Panc1 (cell line): ENCODE results near the gene TNIK. TPM values are rescaled to one million over a fixed set of nuclear protein-coding genes. Genes with fewer than 3 reads are reported as not detected.

Experiments
- ATAC-seq: fragments of 200-7000 bp; cut with Tn5 transposase; 2 replicates; pipeline ENCODE4 v1.9.1; 2020; ENCODE audit warnings: mild to moderate bottlenecking, moderate library complexity
- BruUV-seq: library from RNA; stranded (reverse); fragments of 400-500 nt; replicated peaks from 2 replicates; lab custom pipeline; 2021; lab: Mats Ljungman, UMichigan
- CTCF ChIA-PET: fragments of 300-600 bp; sonication (Branson Sonifier 250); formaldehyde crosslinking; loops from one replicate; lab custom pipeline; 2022; ENCODE audit warnings: antibody characterized with exemption; lab: Charles Lee
- POLR2A ChIA-PET: fragments of 300-600 bp; sonication (Branson Sonifier 250); formaldehyde crosslinking; loops from one replicate; lab custom pipeline; 2022; ENCODE audit warnings: antibody characterized with exemption; lab: Charles Lee
- DNase-seq: peaks from one replicate; pipeline ENCODE4 v3.0.0-alpha.2; 2010; ENCODE audit warnings: low read depth, low spot score
- H3K27ac ChIP-seq: 2 replicates; pipeline ENCODE4 v1.5.1; 2011; ENCODE audit warnings: mild to moderate bottlenecking, low read length, inconsistent platforms
- H3K27me3 ChIP-seq: fragments of 200-500 bp; sonication (Bioruptor generic); 2 replicates; pipeline ENCODE4 v1.6.0; 2014; ENCODE audit warnings: low read length, inconsistent platforms; ENCODE audit not compliant: control insufficient read depth, insufficient read depth
- H3K36me3 ChIP-seq: fragments of 200-500 bp; sonication (Bioruptor generic); 2 replicates; pipeline ENCODE4 v1.5.1; 2014; ENCODE audit warnings: inconsistent platforms, mild to moderate bottlenecking, low read length, moderate library complexity; ENCODE audit not compliant: control insufficient read depth, insufficient read depth
- H3K4me1 ChIP-seq: 2 replicates; pipeline ENCODE4 v1.5.1; 2011; ENCODE audit warnings: inconsistent platforms, mild to moderate bottlenecking, low read length, moderate library complexity; ENCODE audit not compliant: control insufficient read depth, insufficient read depth
- H3K4me3 ChIP-seq, 2 experiments: 2 replicates each; pipeline ENCODE4 v1.5.1; 2011 to 2012; ENCODE audit warnings: low read depth in 2 of 2, low read length in 2 of 2, mild to moderate bottlenecking in 2 of 2, inconsistent platforms in 1 of 2, moderate library complexity in 1 of 2
- H3K9me3 ChIP-seq: fragments of 200-500 bp; sonication (Bioruptor generic); 2 replicates; pipeline ENCODE4 v1.5.1; 2014; ENCODE audit warnings: low read depth, mild to moderate bottlenecking, inconsistent platforms, low read length, moderate library complexity; ENCODE audit not compliant: control insufficient read depth, insufficient read depth
- POLR2AphosphoS5 ChIP-seq: IDR thresholded peaks from 2 replicates; pipeline ENCODE4 v1.6.1; 2012; ENCODE audit warnings: mild to moderate bottlenecking, low read depth, low read length, moderate library complexity
- SIN3A ChIP-seq: IDR thresholded peaks from 2 replicates; pipeline ENCODE4 v1.6.1; 2012; ENCODE audit warnings: low read depth, mild to moderate bottlenecking, low read length, moderate library complexity, borderline replicate concordance; ENCODE audit not compliant: insufficient read depth
- TCF7L2 ChIP-seq: IDR thresholded peaks from 2 replicates; pipeline ENCODE4 v1.6.1; 2011; ENCODE audit warnings: mild to moderate bottlenecking, low read depth, low read length, inconsistent platforms
- in situ Hi-C: cut with HindIII; loops from 2 replicates; pipeline ENCODE4 v1.10.0; 2016; ENCODE audit warnings: low sequenced_read_pairs, low pct_unique_long_range_greater_than_20kb
- intact Hi-C: fragments of 100-400 bp; cut with micrococcal nuclease; formaldehyde crosslinking; loops from one replicate; pipeline ENCODE4 v1.10.0; 2022; ENCODE audit not compliant: unreplicated experiment
- total RNA-seq: library from RNA; stranded (reverse); gene quantifications from one replicate; pipeline ENCODE4 v1.2.1, GENCODE V29; 2021; ENCODE audit not compliant: unreplicated experiment
- TF ChIP-seq, protein P1 (sequence below): fragments of 450-650 bp; IDR thresholded peaks from 2 replicates; pipeline ENCODE4 v1.5.1; 2017; ENCODE audit warnings: mild to moderate bottlenecking
- TF ChIP-seq, protein P2 (sequence below), 2 experiments: IDR thresholded peaks; 2 replicates each; pipeline ENCODE4 v1.6.1; 2011 to 2012; ENCODE audit warnings: low read depth in 2 of 2, control low read depth in 1 of 2, low read length in 1 of 2, mild to moderate bottlenecking in 1 of 2, moderate library complexity in 1 of 2; ENCODE audit not compliant: insufficient read depth in 1 of 2

TNIK gene
- total RNA-seq, 1 experiment from 2014 or later, result 1.9 TPM

DNA sequence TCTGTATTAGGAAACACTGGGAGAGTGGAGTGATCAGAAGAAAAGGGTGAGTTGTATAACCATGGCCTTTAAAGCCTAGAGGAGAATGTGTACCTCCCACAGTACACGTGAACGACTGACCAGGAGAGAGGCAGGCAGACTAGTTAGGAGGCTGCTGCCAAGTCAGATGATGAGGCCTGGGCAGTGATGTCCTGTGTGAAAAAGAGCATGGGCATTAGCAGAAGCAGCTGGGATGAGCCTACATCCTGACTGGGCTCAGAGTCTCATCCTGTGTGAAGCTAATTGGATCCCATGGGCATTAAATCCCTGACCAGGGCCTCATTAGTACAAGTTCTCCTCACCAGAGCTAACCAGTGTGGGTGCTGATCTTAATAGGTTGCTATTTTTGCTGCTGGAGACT is 344.5 kb downstream of the TNIK start:
- no peaks in the 10 kb centered on the region for H3K4me1 ChIP-seq
- no peaks in the 10 kb centered on the region for H3K36me3 ChIP-seq
- no peak for TF ChIP-seq TCF7L2
- TF ChIP-seq, protein P1, sequence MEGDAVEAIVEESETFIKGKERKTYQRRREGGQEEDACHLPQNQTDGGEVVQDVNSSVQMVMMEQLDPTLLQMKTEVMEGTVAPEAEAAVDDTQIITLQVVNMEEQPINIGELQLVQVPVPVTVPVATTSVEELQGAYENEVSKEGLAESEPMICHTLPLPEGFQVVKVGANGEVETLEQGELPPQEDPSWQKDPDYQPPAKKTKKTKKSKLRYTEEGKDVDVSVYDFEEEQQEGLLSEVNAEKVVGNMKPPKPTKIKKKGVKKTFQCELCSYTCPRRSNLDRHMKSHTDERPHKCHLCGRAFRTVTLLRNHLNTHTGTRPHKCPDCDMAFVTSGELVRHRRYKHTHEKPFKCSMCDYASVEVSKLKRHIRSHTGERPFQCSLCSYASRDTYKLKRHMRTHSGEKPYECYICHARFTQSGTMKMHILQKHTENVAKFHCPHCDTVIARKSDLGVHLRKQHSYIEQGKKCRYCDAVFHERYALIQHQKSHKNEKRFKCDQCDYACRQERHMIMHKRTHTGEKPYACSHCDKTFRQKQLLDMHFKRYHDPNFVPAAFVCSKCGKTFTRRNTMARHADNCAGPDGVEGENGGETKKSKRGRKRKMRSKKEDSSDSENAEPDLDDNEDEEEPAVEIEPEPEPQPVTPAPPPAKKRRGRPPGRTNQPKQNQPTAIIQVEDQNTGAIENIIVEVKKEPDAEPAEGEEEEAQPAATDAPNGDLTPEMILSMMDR, result no peak
- TF ChIP-seq POLR2AphosphoS5, result no peak
- TF ChIP-seq SIN3A, result no peak
- TF ChIP-seq, protein P2, sequence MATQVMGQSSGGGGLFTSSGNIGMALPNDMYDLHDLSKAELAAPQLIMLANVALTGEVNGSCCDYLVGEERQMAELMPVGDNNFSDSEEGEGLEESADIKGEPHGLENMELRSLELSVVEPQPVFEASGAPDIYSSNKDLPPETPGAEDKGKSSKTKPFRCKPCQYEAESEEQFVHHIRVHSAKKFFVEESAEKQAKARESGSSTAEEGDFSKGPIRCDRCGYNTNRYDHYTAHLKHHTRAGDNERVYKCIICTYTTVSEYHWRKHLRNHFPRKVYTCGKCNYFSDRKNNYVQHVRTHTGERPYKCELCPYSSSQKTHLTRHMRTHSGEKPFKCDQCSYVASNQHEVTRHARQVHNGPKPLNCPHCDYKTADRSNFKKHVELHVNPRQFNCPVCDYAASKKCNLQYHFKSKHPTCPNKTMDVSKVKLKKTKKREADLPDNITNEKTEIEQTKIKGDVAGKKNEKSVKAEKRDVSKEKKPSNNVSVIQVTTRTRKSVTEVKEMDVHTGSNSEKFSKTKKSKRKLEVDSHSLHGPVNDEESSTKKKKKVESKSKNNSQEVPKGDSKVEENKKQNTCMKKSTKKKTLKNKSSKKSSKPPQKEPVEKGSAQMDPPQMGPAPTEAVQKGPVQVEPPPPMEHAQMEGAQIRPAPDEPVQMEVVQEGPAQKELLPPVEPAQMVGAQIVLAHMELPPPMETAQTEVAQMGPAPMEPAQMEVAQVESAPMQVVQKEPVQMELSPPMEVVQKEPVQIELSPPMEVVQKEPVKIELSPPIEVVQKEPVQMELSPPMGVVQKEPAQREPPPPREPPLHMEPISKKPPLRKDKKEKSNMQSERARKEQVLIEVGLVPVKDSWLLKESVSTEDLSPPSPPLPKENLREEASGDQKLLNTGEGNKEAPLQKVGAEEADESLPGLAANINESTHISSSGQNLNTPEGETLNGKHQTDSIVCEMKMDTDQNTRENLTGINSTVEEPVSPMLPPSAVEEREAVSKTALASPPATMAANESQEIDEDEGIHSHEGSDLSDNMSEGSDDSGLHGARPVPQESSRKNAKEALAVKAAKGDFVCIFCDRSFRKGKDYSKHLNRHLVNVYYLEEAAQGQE (IDR thresholded peaks at IDR 0.05; ENCODE audit: insufficient read depth in 1 of 2, low read depth in 2 of 2, low read length in 1 of 2), result no peak
- H3K4me3 ChIP-seq, result no peak overlapping the region
- BruUV-seq, result no TSS peak
- intact Hi-C loops (no loop called here), in situ Hi-C loops (no loop called here)
- H3K27me3 ChIP-seq, result no peaks in the 10 kb centered on the region
- CTCF ChIA-PET, result no interaction called here
- H3K27ac ChIP-seq, result no peak overlapping the region
- no peak for ATAC-seq
- DNase-seq, result no peak
- POLR2A ChIA-PET, result no interaction called here
- no peaks in the 10 kb centered on the region for H3K9me3 ChIP-seq

DNA sequence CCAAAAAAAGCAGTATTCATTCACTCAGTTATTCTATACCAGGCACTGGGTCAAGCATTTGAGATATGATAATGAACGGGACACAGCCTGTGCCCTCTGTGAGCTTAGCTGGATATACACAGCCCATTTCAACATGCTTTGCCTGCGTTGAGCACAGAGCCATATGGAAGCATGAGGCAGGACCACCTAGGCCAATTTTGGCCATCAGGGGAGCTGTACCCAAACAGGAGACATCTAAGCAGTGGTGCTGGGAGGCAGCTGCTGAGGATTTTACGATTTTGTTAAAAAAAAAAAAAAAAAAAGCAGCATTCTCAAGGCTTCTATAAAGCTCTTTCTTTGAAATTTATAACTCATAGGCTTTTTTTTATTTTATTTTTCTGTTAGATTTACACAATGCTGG is 346.5 kb downstream of the TNIK start:
- no peak for TF ChIP-seq TCF7L2
- TF ChIP-seq, protein P1, result peak; percentile 14; the same call in 1 of the 2 replicates
- Histone ChIP-seq H3K9me3 (no peaks in the 10 kb centered on the region), H3K4me3 (no peak overlapping the region), H3K36me3 (no peaks in the 10 kb centered on the region), H3K4me1 (no peaks in the 10 kb centered on the region), H3K27ac (no peak overlapping the region), H3K27me3 (no peaks in the 10 kb centered on the region)
- intact Hi-C loops, result no loop called here
- DNase-seq (no peak), ATAC-seq (no peak)
- BruUV-seq, result no TSS peak
- ChIA-PET POLR2A (no interaction called here), CTCF (interaction anchor here (0.6 kb wide), 1 partner anchor 536 kb away, joined by 3 read pairs; no protein-coding TSS in a partner anchor)
- in situ Hi-C loops, result no loop called here
